NB4 (cell line): ENCODE results near the gene RER1.

Experiments
- CTCF ChIP-seq: IDR thresholded peaks from one replicate; pipeline ENCODE4 v1.5.1; 2012; ENCODE audit warnings: low read depth, low read length
- MAX ChIP-seq: IDR thresholded peaks from 2 replicates; pipeline ENCODE4 v1.6.1; 2011; ENCODE audit warnings: low read depth, low read length
- POLR2A ChIP-seq: IDR thresholded peaks from 2 replicates; pipeline ENCODE4 v1.6.1; 2011; ENCODE audit warnings: mild to moderate bottlenecking; ENCODE audit not compliant: insufficient read length; ENCODE audit errors: extremely low read depth

- TF ChIP-seq CTCF = no peak
- no peak for TF ChIP-seq POLR2A
- no peak for TF ChIP-seq MAX
Observed at GRCh38 chr1:2416403-2416802, 24.8 kb downstream of the RER1 start.
